ENCODE results near the gene CCDC8.
"Not testable (repeated sequence)": the region's sequence is repeated elsewhere in the genome, so short reads cannot be mapped to it uniquely, and the experiment has no call there.

The CCDC8 gene

GRCh38 chr19:46397801-46398479 is 15.4 kb downstream of the CCDC8 start:
- DNase-seq = not testable (repeated sequence)

GRCh38 chr19:46394402-46394797 is 19.0 kb downstream of the CCDC8 start:
- no peak for DNase-seq

GRCh38 chr19:46393456-46394401 is 19.6 kb downstream of the CCDC8 start:
- no peak for DNase-seq

GRCh38 chr19:46392837-46393236 is 20.5 kb downstream of the CCDC8 start:
- DNase-seq = no peak

- DNase-seq = no peak
Observed at GRCh38 chr19:46392252-46392801, 21.0 kb downstream of the CCDC8 start.

GRCh38 chr19:46391296-46392251 is 21.8 kb downstream of the CCDC8 start:
- no peak for DNase-seq

GRCh38 chr19:46390866-46391265 is 22.5 kb downstream of the CCDC8 start:
- no peak for DNase-seq

- DNase-seq = no peak
Observed at GRCh38 chr19:46390121-46390858, 23.1 kb downstream of the CCDC8 start.

- no peak for DNase-seq
Observed at GRCh38 chr19:46388311-46389095, 24.9 kb downstream of the CCDC8 start.

GRCh38 chr19:46387713-46388130 is 25.6 kb downstream of the CCDC8 start:
- no peak for DNase-seq

GRCh38 chr19:46386996-46387712 is 26.2 kb downstream of the CCDC8 start:
- DNase-seq = no peak

- no peak for DNase-seq
Observed at GRCh38 chr19:46386151-46386550, 27.2 kb downstream of the CCDC8 start.

GRCh38 chr19:46385636-46386035 is 27.7 kb downstream of the CCDC8 start:
- no peak for DNase-seq

GRCh38 chr19:46384396-46384795 is 29.0 kb downstream of the CCDC8 start:
- DNase-seq = no peak

GRCh38 chr19:46383846-46384245 is 29.5 kb downstream of the CCDC8 start:
- DNase-seq = no peak

- DNase-seq = no peak
Observed at GRCh38 chr19:46383171-46383815, 30.1 kb downstream of the CCDC8 start.

GRCh38 chr19:46381756-46382345 is 31.5 kb downstream of the CCDC8 start:
- DNase-seq = no peak

- no peak for DNase-seq
Observed at GRCh38 chr19:46381346-46381745, 32.0 kb downstream of the CCDC8 start.

- DNase-seq = no peak
Observed at GRCh38 chr19:46380690-46381089, 32.7 kb downstream of the CCDC8 start.

Data from NCI-H2227 treated with DMSO at 0.1 percent for 48 hours (cell line).